ENCODE data around the gene RACK1. TPM values are rescaled to one million over a fixed set of nuclear protein-coding genes. Genes with fewer than 3 reads are reported as not detected.
"Not testable (repeated sequence)": the region's sequence is repeated elsewhere in the genome, so short reads cannot be mapped to it uniquely, and the experiment has no call there.

Gene RACK1
- 2,548 and 2,552 TPM in 2 replicates for total RNA-seq (2021)
- long read RNA-seq, transcript RACK1-224 (8 exons, 1,150 nt) = minor isoform, 22 of 6,808 reads
- long read RNA-seq, transcript RACK1-230 (7 exons, 1,651 nt) = minor isoform, 76 of 6,808 reads
- long read RNA-seq, transcript RACK1-227 (8 exons, 1,403 nt) = major isoform, 6,362 of 6,808 reads
- long read RNA-seq, transcript RACK1-210 (8 exons, 1,098 nt) = minor isoform, 84 of 6,808 reads
- long read RNA-seq, partial matches to known transcripts = 75 of 6,808 reads
- long read RNA-seq, other reads (novel, unspliced or antisense) = 179 of 6,808 reads

DNA sequence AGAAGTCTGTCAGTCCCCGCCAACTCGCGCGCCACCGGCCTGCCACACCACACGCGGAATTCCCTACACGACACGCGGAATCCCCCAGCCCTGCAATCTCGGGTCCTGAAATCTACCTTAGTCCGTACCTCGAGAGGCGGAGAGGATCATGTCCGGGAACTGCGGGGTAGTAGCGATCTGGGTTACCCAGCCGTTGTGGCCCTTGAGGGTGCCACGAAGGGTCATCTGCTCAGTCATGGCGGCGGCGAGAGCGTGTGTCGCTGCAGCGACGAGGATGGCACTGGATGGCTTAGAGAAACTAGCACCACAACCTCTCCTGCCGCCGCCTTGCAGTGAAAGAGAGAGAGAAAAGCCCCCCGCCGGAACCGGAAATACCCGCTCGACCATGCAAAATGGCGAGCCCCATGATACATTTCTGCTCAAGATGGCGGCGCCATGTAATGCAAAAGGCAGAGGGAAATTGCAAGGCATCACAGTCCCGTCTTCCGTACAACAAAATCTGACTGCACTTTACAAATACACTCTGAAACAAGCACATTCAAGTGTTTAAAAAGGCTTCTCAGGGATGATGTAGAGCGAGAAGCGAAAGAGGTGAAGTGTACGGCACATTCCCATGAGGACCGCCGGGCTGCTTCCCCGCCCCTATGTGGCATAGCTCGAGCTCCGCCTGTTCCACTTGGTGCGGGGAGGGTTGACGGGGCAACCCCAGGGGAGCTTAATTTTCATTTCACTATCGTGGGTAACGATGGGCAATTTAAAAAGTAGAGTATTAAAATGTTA lies at the start of gene RACK1:
RACK1 (minus strand) TSS at position 343 of the 780 bp plus-strand sequence; CDS start at position 237, 106 bp downstream.
- peak within 1 kb of the TSS; percentile 99 for H4K8ac ChIP-seq (replicated peaks; ENCODE audit: insufficient read length, low read depth, low read length)
- peaks cover 58 to 61% (median 58%) of the 10 kb centered on the region in 3 experiments for H3K36me3 Mint-ChIP-seq (ENCODE audit: insufficient read depth in 1 of 3, low read depth in 3 of 3)
- H3K4me2 ChIP-seq (ENCODE audit: insufficient read depth, insufficient read length, low read length) = peak within 1 kb of the TSS; percentile 95
- H2BK5ac ChIP-seq (ENCODE audit: insufficient read length, low read length) = peak within 1 kb of the TSS; percentile 99
- H3K56ac ChIP-seq (ENCODE audit: insufficient read length, low read depth, low read length) = peak within 1 kb of the TSS; percentile 99
- peak; percentile 88 for DNase-seq
- H3K79me1 ChIP-seq (ENCODE audit: insufficient read depth, low read depth, low read length, poor library complexity, severe bottlenecking) = peaks cover 14% of the 10 kb centered on the region
- H3K18ac ChIP-seq (ENCODE audit: insufficient read length, low read depth, low read length) = peak within 1 kb of the TSS; percentile 99
- no peaks in the 10 kb centered on the region for H3K9me3 ChIP-seq (ENCODE audit: control insufficient read depth, low read depth, low read length)
- no peak within 1 kb of the TSS for H2BK20ac ChIP-seq (ENCODE audit: low read depth, low read length, poor library complexity, severe bottlenecking)
- H3K23me2 ChIP-seq (ENCODE audit: insufficient read length, low read depth, low read length, poor library complexity, severe bottlenecking) = peaks cover 23% of the 10 kb centered on the region
- peak within 1 kb of the TSS; percentile 99 for H3K14ac ChIP-seq (ENCODE audit: insufficient read depth, low read length)
- H3T11ph ChIP-seq (ENCODE audit: low read length) = no peak within 1 kb of the TSS
- peak within 1 kb of the TSS; percentile 58 for H4K91ac ChIP-seq (ENCODE audit: insufficient read length, low read depth, low read length)
- no peaks in the 10 kb centered on the region for H3K27me3 ChIP-seq (ENCODE audit: insufficient read depth, low read length)
- H3K4me1 Mint-ChIP-seq = peaks cover 32 to 50% of the 10 kb centered on the region in 2 experiments
- no peak within 1 kb of the TSS for H2BK12ac ChIP-seq (ENCODE audit: insufficient read length, low read depth, low read length)
- H2AK5ac ChIP-seq (ENCODE audit: insufficient read length, low read length) = peak within 1 kb of the TSS; percentile 38
- H3K27ac ChIP-seq (ENCODE audit: insufficient read length, low read depth, low read length) = peak within 1 kb of the TSS; percentile 99
- peak within 1 kb of the TSS; percentile 99 to 100 for H3K4me3 Mint-ChIP-seq
- no peak within 1 kb of the TSS for H2BK120ac ChIP-seq (ENCODE audit: low read depth, low read length, poor library complexity, severe bottlenecking)
- TF ChIP-seq, protein P1, sequence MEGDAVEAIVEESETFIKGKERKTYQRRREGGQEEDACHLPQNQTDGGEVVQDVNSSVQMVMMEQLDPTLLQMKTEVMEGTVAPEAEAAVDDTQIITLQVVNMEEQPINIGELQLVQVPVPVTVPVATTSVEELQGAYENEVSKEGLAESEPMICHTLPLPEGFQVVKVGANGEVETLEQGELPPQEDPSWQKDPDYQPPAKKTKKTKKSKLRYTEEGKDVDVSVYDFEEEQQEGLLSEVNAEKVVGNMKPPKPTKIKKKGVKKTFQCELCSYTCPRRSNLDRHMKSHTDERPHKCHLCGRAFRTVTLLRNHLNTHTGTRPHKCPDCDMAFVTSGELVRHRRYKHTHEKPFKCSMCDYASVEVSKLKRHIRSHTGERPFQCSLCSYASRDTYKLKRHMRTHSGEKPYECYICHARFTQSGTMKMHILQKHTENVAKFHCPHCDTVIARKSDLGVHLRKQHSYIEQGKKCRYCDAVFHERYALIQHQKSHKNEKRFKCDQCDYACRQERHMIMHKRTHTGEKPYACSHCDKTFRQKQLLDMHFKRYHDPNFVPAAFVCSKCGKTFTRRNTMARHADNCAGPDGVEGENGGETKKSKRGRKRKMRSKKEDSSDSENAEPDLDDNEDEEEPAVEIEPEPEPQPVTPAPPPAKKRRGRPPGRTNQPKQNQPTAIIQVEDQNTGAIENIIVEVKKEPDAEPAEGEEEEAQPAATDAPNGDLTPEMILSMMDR (conservative IDR thresholded peaks at IDR 0.05) = no peak
- peak within 1 kb of the TSS; percentile 99 for H3K9ac ChIP-seq (ENCODE audit: extremely low read depth, insufficient read length, low read length)
- WGBS (ENCODE audit: extremely low coverage, insufficient read length, low lambda C conversion rate) = no CpG with 5 or more reads among the region's 50 CpGs
- H3K9me3 Mint-ChIP-seq = peaks cover 3 to 4% of the 10 kb centered on the region in 2 experiments; a peak in 3 of 5 replicates
- peaks cover 2% of the 10 kb centered on the region for H3K27me3 Mint-ChIP-seq (ENCODE audit: low read depth)
- H3K27ac Mint-ChIP-seq = peak within 1 kb of the TSS; percentile 98 to 100 (median 100)
- H2AFZ ChIP-seq (ENCODE audit: low read length) = peak within 1 kb of the TSS; percentile 98
- H4K5ac ChIP-seq (ENCODE audit: insufficient read length, low read depth, low read length) = peak within 1 kb of the TSS; percentile 98
- peak within 1 kb of the TSS; percentile 15; the same call in 1 of the 2 replicates for H3K4ac ChIP-seq (ENCODE audit: low read depth, low read length)
- H3K79me2 ChIP-seq (ENCODE audit: insufficient read depth, low read length) = peaks cover 37% of the 10 kb centered on the region
- H3K23ac ChIP-seq (ENCODE audit: insufficient read length, low read depth, low read length) = peak within 1 kb of the TSS; percentile 79
- H3K4me1 ChIP-seq (ENCODE audit: insufficient read depth, low read length) = no peaks in the 10 kb centered on the region
- no peak within 1 kb of the TSS for H2BK15ac ChIP-seq (ENCODE audit: low read depth, low read length)
- H4K20me1 ChIP-seq (ENCODE audit: control insufficient read depth, insufficient read depth, insufficient read length) = no peaks in the 10 kb centered on the region

DNA sequence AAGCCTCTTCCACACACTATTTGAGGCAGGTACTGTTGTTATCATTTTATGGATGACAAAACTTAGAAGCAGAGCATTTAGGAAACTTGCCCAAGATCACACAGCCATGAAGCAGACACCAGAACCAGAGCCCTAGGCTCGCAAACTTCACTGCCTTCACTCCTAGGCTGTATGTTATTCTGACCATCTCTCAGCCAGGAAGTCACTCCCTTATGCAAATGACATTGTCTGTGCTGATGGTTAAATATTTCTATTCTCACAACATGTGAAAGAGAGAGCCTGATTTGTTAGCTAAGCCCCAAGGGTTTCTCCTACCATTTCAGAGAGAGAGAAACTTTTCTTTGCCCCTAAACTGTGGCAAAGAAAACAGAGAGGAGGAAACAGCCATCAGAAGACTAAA lies 43.6 kb upstream of the RACK1 start:
- H3K4ac ChIP-seq (ENCODE audit: low read depth, low read length); H4K5ac ChIP-seq (ENCODE audit: insufficient read length, low read depth, low read length); H3K4me3 Mint-ChIP-seq; H3K27me3 Mint-ChIP-seq (ENCODE audit: low read depth); H3K56ac ChIP-seq (ENCODE audit: insufficient read length, low read depth, low read length); H2BK5ac ChIP-seq (ENCODE audit: insufficient read length, low read length); H2BK20ac ChIP-seq (ENCODE audit: low read depth, low read length, poor library complexity, severe bottlenecking); H4K8ac ChIP-seq (replicated peaks; ENCODE audit: insufficient read length, low read depth, low read length); H4K20me1 ChIP-seq (ENCODE audit: control insufficient read depth, insufficient read depth, insufficient read length); H2BK120ac ChIP-seq (ENCODE audit: low read depth, low read length, poor library complexity, severe bottlenecking); H3K23ac ChIP-seq (ENCODE audit: insufficient read length, low read depth, low read length); H2BK15ac ChIP-seq (ENCODE audit: low read depth, low read length); H2BK12ac ChIP-seq (ENCODE audit: insufficient read length, low read depth, low read length); H2AK5ac ChIP-seq (ENCODE audit: insufficient read length, low read length); H3K23me2 ChIP-seq (ENCODE audit: insufficient read length, low read depth, low read length, poor library complexity, severe bottlenecking); H3K9me3 Mint-ChIP-seq; H3T11ph ChIP-seq (ENCODE audit: low read length); H3K4me1 ChIP-seq (ENCODE audit: insufficient read depth, low read length); H3K18ac ChIP-seq (ENCODE audit: insufficient read length, low read depth, low read length); H3K79me1 ChIP-seq (ENCODE audit: insufficient read depth, low read depth, low read length, poor library complexity, severe bottlenecking); H3K9ac ChIP-seq (ENCODE audit: extremely low read depth, insufficient read length, low read length); H3K9me3 ChIP-seq (ENCODE audit: control insufficient read depth, low read depth, low read length); DNase-seq; H4K91ac ChIP-seq (ENCODE audit: insufficient read length, low read depth, low read length); H3K4me2 ChIP-seq (ENCODE audit: insufficient read depth, insufficient read length, low read length); H3K14ac ChIP-seq (ENCODE audit: insufficient read depth, low read length); H3K27ac ChIP-seq (ENCODE audit: insufficient read length, low read depth, low read length); H2AFZ ChIP-seq (ENCODE audit: low read length); H3K27ac Mint-ChIP-seq; H3K79me2 ChIP-seq (ENCODE audit: insufficient read depth, low read length); H3K4me1 Mint-ChIP-seq; H3K27me3 ChIP-seq (ENCODE audit: insufficient read depth, low read length): not testable (repeated sequence)
- no CpG with 5 or more reads among the region's 1 CpG for WGBS (ENCODE audit: extremely low coverage, insufficient read length, low lambda C conversion rate)
- peaks cover 12 to 43% (median 40%) of the 10 kb centered on the region in 3 experiments; a peak in 6 of 7 replicates for H3K36me3 Mint-ChIP-seq (ENCODE audit: insufficient read depth in 1 of 3, low read depth in 3 of 3)

All from H9 (cell line).